Thyroid gland (tissue), 4 donors: Measurements from ENCODE around the gene DEPDC4. TPM values are rescaled to one million over a fixed set of nuclear protein-coding genes. Genes with fewer than 3 reads are reported as not detected.

Experiments used
- DNase-seq, 2 donors: peaks; one replicate each; pipeline ENCODE4 v3.0.0-alpha.2; 2019
- H3K27ac ChIP-seq, 3 donors: fragments of 200-600 bp; sonication (generic); 1 replicate in 2 of 3; 2 replicates in 1 of 3; pipeline ENCODE4 v1.5.1; 2016 to 2019; ENCODE audit warnings: mild to moderate bottlenecking in 1 of 3, moderate library complexity in 1 of 3
- H3K27me3 ChIP-seq: fragments of 200-600 bp; sonication (generic); one replicate; pipeline ENCODE4 v1.5.1; 2019
- H3K36me3 ChIP-seq, 2 donors: fragments of 200-600 bp; sonication (generic); one replicate each; pipeline ENCODE4 v1.5.1; 2016 to 2019
- H3K4me1 ChIP-seq, 2 donors: fragments of 200-600 bp; sonication (generic); one replicate each; pipeline ENCODE4 v1.5.1; 2017 to 2019
- H3K4me3 ChIP-seq, 3 donors: fragments of 200-600 bp; sonication (generic); replicated peaks in 1 of 3; 1 replicate in 2 of 3; 2 replicates in 1 of 3; pipeline ENCODE4 v1.5.1; 2016; ENCODE audit warnings: mild to moderate bottlenecking in 1 of 3
- H3K9me3 ChIP-seq: fragments of 200-600 bp; sonication (generic); one replicate; pipeline ENCODE4 v1.5.1; 2017
- CTCF ChIP-seq, 6 experiments: fragments of 200-600 bp in 3 of 6; fragments of 450-650 bp in 3 of 6; sonication (generic) in 3 of 6; IDR thresholded peaks; one replicate each; pipeline ENCODE4 v1.5.1; 2016 to 2019; ENCODE audit warnings: antibody characterized with exemption in 6 of 6, mild to moderate bottlenecking in 2 of 6, inconsistent platforms in 1 of 6, moderate library complexity in 1 of 6
- POLR2A ChIP-seq, 2 donors: fragments of 450-650 bp; IDR thresholded peaks; one replicate each; pipeline ENCODE4 v1.6.1; 2017; ENCODE audit warnings: antibody characterized with exemption in 2 of 2, mild to moderate bottlenecking in 2 of 2, moderate library complexity in 1 of 2
- WGBS, 2 donors: methylation state at CpG; one replicate each; pipeline ENCODE4 v1.1.5; 2017; 5-methylcytosine and 5-hydroxymethylcytosine counted together
- intact Hi-C: fragments of 100-400 bp; cut with DNase I; formaldehyde crosslinking; loops from one replicate; pipeline ENCODE4 v1.15.1; 2023
- total RNA-seq, 4 donors: library from RNA; depleted of rRNA; stranded (reverse); fragments of >200 nt; gene quantifications; one replicate each; pipeline ENCODE4 v1.2.3, GENCODE V29; 2016

Gene DEPDC4
- total RNA-seq, 4 donors from 2014 or later, result 0.79 to 16.3 (median 1.7) TPM

GRCh38 chr12:100248886-100249285, 18.0 kb downstream of the DEPDC4 start:
- TF ChIP-seq CTCF (IDR thresholded peaks at IDR 0.05) (no peak), POLR2A (IDR thresholded peaks at IDR 0.05) (no peak)
- DNase-seq, result no peak
- H3K27me3 ChIP-seq, result no peaks in the 10 kb centered on the region
- H3K4me3 ChIP-seq, result no peak overlapping the region
- intact Hi-C loops, result no loop called here
- H3K36me3 ChIP-seq, result no peaks in the 10 kb centered on the region
- H3K4me1 ChIP-seq, result no peaks in the 10 kb centered on the region
- H3K9me3 ChIP-seq, result no peaks in the 10 kb centered on the region
- H3K27ac ChIP-seq, result no peak overlapping the region

- intact Hi-C loops, result no loop called here
- no peaks in the 10 kb centered on the region for H3K4me1 ChIP-seq
- no peak for TF ChIP-seq CTCF (IDR thresholded peaks at IDR 0.05)
- no peak for TF ChIP-seq POLR2A (IDR thresholded peaks at IDR 0.05)
- no peak overlapping the region for H3K27ac ChIP-seq
- no peaks in the 10 kb centered on the region for H3K36me3 ChIP-seq
- DNase-seq, result no peak
- H3K4me3 ChIP-seq, result no peak overlapping the region
- no peaks in the 10 kb centered on the region for H3K27me3 ChIP-seq
- no peaks in the 10 kb centered on the region for H3K9me3 ChIP-seq
- 96 to 97% methylated on average over 4 of the region's 4 CpGs for WGBS, 2 donors
These were observed 19.1 kb downstream of the DEPDC4 start for GRCh38 chr12:100247765-100248164.

GRCh38 chr12:100243137-100243536, 23.7 kb downstream of the DEPDC4 start:
- Histone ChIP-seq H3K4me1 (no peaks in the 10 kb centered on the region), H3K27ac (no peak overlapping the region), H3K9me3 (no peaks in the 10 kb centered on the region), H3K36me3 (no peaks in the 10 kb centered on the region), H3K4me3 (no peak overlapping the region), H3K27me3 (no peaks in the 10 kb centered on the region)
- intact Hi-C loops, result no loop called here
- DNase-seq, result no peak
- WGBS, 2 donors, result 84 to 94% methylated on average over 5 of the region's 5 CpGs
- TF ChIP-seq POLR2A (IDR thresholded peaks at IDR 0.05) (no peak), CTCF (IDR thresholded peaks at IDR 0.05) (no peak)

DNA sequence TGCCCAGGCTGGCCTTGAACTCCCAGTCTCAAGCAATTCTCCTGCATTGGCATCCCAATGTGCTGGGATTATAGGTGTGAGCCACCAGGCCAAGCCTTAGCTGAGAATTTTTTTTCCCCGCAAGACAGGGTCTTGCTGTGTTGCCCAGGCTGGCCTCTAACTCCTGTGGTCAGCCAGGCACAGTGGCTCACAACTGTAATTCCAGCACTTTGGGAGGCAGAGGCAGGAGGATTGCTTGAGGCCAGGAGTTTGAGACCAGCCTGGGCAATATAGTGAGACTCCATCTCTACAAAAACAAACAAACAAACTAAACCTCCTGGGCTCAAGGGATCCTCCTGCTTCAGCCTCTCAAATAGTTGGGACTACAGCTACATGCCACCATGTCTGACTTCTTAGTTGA, 27.3 kb downstream of the DEPDC4 start:
- TF ChIP-seq CTCF (IDR thresholded peaks at IDR 0.05), result no peak
- TF ChIP-seq POLR2A (IDR thresholded peaks at IDR 0.05), result no peak

DNA sequence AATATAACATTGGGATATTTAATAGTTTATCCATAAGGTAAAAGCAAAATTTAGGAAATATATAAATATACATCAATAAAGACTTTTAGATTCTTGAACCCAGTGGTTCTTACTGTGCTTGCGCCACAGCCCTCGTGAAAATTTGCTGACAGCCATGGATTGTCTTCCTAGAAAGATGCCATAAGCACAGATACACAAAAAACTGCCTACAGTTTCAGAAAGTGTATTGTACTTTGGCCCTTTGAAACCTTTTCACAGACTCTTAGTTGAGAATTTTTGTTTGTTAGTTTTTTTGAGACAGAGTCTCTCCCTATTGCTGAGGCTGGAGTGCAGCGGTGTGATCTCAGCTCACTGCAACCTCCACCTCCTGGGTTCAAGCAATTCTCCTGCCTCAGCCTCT, 28.1 kb downstream of the DEPDC4 start:
- TF ChIP-seq CTCF (IDR thresholded peaks at IDR 0.05) (no peak), POLR2A (IDR thresholded peaks at IDR 0.05) (no peak)
- no peaks in the 10 kb centered on the region for H3K27me3 ChIP-seq
- 98 to 100% methylated on average over 3 of the region's 3 CpGs for WGBS, 2 donors
- H3K4me3 ChIP-seq, result no peak overlapping the region
- no peaks in the 10 kb centered on the region for H3K36me3 ChIP-seq
- H3K9me3 ChIP-seq, result no peaks in the 10 kb centered on the region
- DNase-seq, result no peak
- intact Hi-C loops, result no loop called here
- no peak overlapping the region for H3K27ac ChIP-seq
- H3K4me1 ChIP-seq, result no peaks in the 10 kb centered on the region

More for the DNA sequence above, 27.3 kb downstream of the DEPDC4 start:
- 94 to 100% methylated on average over 1 of the region's 1 CpG for WGBS, 2 donors
- no peak overlapping the region for H3K4me3 ChIP-seq
- no peak for DNase-seq
- intact Hi-C loops, result no loop called here
- no peaks in the 10 kb centered on the region for H3K27me3 ChIP-seq
- no peaks in the 10 kb centered on the region for H3K9me3 ChIP-seq
- no peaks in the 10 kb centered on the region for H3K4me1 ChIP-seq
- H3K36me3 ChIP-seq, result no peaks in the 10 kb centered on the region
- H3K27ac ChIP-seq, result no peak overlapping the region
